Hepatocyte (in vitro differentiated cells): ENCODE data around the gene MAPK11.

Source experiments
- CTCF ChIP-seq: fragments of 200-600 bp; sonication (generic); IDR thresholded peaks from 2 replicates; pipeline ENCODE4 v1.5.1; 2016; ENCODE audit warnings: antibody characterized with exemption, mild to moderate bottlenecking; ENCODE audit not compliant: poor library complexity
- EZH2 ChIP-seq: fragments of 200-600 bp; sonication (generic); IDR thresholded peaks from 2 replicates; pipeline ENCODE4 v1.6.1; 2016; ENCODE audit warnings: antibody characterized with exemption, mild to moderate bottlenecking, borderline replicate concordance

DNA sequence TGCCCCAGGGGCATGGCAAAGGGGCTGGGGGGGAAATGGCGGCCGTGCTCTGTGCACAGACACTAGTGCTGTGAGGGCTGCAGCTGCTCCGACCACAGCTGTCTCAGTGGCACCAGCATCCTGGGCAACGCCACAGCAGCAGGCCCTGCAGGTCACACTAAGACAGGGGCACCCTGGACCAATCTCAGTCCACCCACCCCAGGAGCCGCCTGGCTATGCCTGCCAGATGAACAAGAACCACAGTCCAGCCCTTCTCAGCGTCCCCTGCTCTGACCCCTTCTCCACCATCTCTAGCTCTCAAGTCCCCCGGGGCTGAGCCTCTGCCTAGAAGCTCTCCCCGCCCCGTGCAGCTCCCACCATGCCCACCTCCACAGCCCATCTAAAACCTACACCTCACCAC is 41.8 kb downstream of the MAPK11 start:
- no peak for TF ChIP-seq CTCF
- TF ChIP-seq EZH2, result no peak
